Urinary bladder (tissue), 4 donors: ENCODE measurements around the gene PDE3B. TPM values are rescaled to one million over a fixed set of nuclear protein-coding genes. Genes with fewer than 3 reads are reported as not detected.

Experiments
- DNase-seq: peaks from one replicate; pipeline ENCODE4 v3.0.0-alpha.2; 2015; ENCODE audit errors: extremely low spot score
- H3K27ac ChIP-seq: one replicate; pipeline ENCODE4 v1.5.1; 2013; ENCODE audit warnings: low read depth, mild to moderate bottlenecking, moderate library complexity
- H3K36me3 ChIP-seq: one replicate; pipeline ENCODE4 v1.6.1; 2013; ENCODE audit warnings: mild to moderate bottlenecking, moderate library complexity; ENCODE audit not compliant: insufficient read depth
- H3K4me1 ChIP-seq: one replicate; pipeline ENCODE4 v1.6.1; 2013; ENCODE audit warnings: mild to moderate bottlenecking, moderate library complexity; ENCODE audit not compliant: insufficient read depth
- H3K4me3 ChIP-seq: one replicate; pipeline ENCODE4 v1.5.1; 2013; ENCODE audit warnings: low read depth, low read length
- WGBS: extraction: QIAGEN DNeasy Blood & Tissue Kit; methylation state at CpG from one replicate; pipeline ENCODE4 v1.1.7; 2013; 5-methylcytosine and 5-hydroxymethylcytosine counted together
- polyA plus RNA-seq: library from polyadenylated mRNA; stranded (reverse); fragments of 200-250 nt; gene quantifications from one replicate; pipeline ENCODE4 v1.2.3, GENCODE V29; 2013
- small RNA-seq: library from RNA; depleted of rRNA; stranded (forward); fragments of <200 nt; gene quantifications from one replicate; pipeline ENCODE3, GENCODE V24; 2014
- total RNA-seq: library from RNA; depleted of rRNA; stranded (reverse); fragments of >200 nt; gene quantifications from one replicate; pipeline ENCODE4 v1.2.3, GENCODE V29; 2014
- donor health status: healthy with polysubstance abuse.
- donor health status: healthy.

PDE3B gene
- total and polyA plus RNA-seq, 2 donors = 17.7 to 40.6 TPM

DNA sequence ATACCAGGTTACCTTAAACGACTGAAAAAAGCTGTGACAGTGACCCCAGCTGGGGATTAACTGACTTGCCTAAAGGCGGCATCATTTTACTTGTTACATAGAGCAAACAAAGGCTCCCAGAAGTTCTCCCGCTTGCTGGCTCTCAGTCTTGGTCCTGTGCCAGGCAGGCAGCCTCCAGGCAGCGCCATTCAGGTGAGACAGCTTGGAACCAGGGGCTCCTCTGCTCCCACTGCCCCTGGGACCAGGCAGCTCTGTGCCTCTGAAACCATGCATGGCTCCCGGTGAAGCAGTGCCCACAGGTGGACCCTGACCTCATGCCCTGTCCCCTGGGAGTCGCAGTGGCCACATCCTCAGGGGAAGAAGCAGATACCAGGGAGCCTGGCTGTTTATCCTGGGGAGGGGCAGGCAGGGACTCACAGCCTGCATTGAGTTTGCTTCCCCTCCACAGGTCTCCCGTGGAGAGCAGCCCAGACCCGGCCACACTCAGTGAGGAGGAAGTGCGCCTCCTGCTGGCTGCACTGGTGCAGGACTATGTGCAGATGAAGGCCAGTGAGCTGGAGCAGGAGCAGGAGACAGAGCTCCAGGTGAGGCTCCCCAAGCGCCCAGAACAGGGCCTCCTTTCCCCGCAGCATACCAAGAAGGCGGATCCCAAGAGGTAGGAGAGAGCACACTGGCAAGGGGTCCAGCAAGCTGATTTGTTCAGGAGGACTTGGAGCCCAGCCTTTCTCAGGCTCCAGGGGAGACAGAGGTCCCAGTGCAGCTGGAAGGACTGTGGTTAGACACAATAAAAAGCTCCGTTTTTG is 264.0 kb downstream of the PDE3B start:
- WGBS = 38% methylated on average over 13 of the region's 13 CpGs
- DNase-seq = no peak

DNA sequence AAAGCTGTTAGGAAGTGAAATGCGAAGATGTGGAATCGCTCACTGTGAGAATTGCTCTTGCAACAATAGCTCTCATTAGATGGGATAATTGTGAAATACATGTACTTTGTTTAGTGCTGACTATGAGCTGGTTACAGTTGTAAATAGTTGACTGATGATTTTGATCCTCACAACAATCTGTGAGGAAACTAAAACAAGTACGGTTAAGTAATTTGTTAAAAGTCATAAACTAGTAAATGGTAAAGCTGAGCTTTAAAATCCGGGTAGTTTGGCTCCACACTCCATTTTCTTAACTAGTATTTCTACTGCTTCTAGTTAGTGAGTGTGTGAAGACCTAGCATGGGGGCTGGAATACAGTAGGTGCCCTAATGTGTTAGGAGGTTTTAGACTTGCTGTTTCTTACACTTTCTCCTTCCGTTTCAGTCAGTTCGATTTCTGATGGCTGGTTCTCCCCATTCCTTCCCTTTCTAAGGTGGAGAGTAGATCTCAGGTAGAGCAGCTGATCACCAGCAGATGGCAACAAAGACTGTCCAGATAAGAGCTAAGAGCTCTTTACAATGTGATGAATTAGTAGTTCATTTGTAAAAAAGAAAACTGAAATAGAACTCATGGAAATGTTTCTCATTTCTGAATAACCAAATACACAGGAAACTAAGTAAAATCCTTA is 264.7 kb downstream of the PDE3B start:
- no peak for DNase-seq
- peaks cover 2% of the 10 kb centered on the region for H3K4me1 ChIP-seq
- H3K4me3 ChIP-seq = no peak overlapping the region
- WGBS = 43% methylated on average over 6 of the region's 6 CpGs
- H3K36me3 ChIP-seq = no peaks in the 10 kb centered on the region
- H3K27ac ChIP-seq = no peak overlapping the region

More for the DNA sequence above, 264.0 kb downstream of the PDE3B start:
- Histone ChIP-seq H3K27ac (no peak overlapping the region), H3K4me1 (peaks cover 2% of the 10 kb centered on the region), H3K36me3 (no peaks in the 10 kb centered on the region), H3K4me3 (no peak overlapping the region)

DNA sequence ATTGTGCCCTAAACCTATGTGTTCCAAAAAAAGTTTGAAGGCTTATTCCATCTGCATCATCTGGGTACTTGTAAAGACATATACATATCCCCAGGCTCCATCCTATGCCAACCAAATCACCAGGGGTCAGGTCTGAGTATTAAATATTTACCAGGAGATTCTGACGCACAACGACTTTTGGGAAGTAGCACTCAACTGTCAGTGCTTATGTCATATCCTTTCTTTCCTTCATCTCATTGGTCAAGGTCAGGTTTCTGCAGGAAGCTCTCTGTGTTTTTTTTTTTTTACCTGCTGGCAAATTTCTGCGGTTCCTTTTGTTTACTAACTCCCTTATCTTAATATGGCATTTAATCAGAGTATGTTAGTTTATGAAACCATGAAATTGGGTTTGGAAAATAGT is 270.9 kb downstream of the PDE3B start:
- DNase-seq = no peak
- 65% methylated on average over 3 of the region's 3 CpGs for WGBS
- no peak overlapping the region for H3K4me3 ChIP-seq
- no peaks in the 10 kb centered on the region for H3K36me3 ChIP-seq
- H3K27ac ChIP-seq = no peak overlapping the region
- H3K4me1 ChIP-seq = no peaks in the 10 kb centered on the region

DNA sequence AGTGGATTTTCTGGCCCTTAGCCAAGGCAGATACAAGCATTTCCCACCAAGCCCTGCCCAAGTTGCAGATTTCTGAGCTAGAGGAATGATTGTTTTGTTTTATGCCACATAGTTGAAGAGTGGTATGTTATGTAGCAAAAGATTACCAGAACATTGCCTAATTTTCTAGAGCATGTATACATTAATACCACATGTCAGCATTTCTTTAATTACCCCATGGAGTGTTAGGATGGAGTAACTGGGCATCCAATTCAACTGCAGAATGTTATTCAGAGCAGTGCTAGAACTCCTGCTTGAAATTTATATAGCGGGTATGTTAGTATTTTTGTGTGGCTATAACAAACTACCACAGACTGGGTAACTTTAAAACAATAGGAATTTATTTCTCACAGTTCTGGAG is 272.8 kb downstream of the PDE3B start:
- 94% methylated on average over 1 of the region's 1 CpG for WGBS
- H3K27ac ChIP-seq = no peak overlapping the region
- DNase-seq = no peak

More for the DNA sequence above, 272.8 kb downstream of the PDE3B start:
- no peaks in the 10 kb centered on the region for H3K36me3 ChIP-seq
- no peak overlapping the region for H3K4me3 ChIP-seq
- no peaks in the 10 kb centered on the region for H3K4me1 ChIP-seq

Small RNA genes lying within 50 kb of the gene (small RNA-seq; reads per million reads assigned to genes)
- gene CALCP = not detected

Other genes starting within 250 kb of the PDE3B start
- gene COPB1, start 144.0 kb upstream of the PDE3B start, total RNA-seq = 258 TPM
- gene COPB1, start 144.0 kb upstream of the PDE3B start, polyA plus RNA-seq = 58.2 TPM
- 134 TPM for gene PSMA1, start 123.4 kb upstream of the PDE3B start, total RNA-seq
- 122 TPM for gene PSMA1, start 123.4 kb upstream of the PDE3B start, polyA plus RNA-seq
- 31.4 TPM for gene CYP2R1, start 248.4 kb downstream of the PDE3B start, total RNA-seq
- 11.5 TPM for gene CYP2R1, start 248.4 kb downstream of the PDE3B start, polyA plus RNA-seq